A549 (cell line): ENCODE measurements around the gene BMP10. TPM values are rescaled to one million over a fixed set of nuclear protein-coding genes. Genes with fewer than 3 reads are reported as not detected.

Source experiments
- ATAC-seq, 2 experiments: fragments of 200-7000 bp in 1 of 2; fragments of >200 bp in 1 of 2; cut with Nextera tagmentation in 1 of 2; cut with Tn5 transposase in 1 of 2; 3 replicates each; pipeline versions ENCODE4 v1.8.0 to v1.9.1; 2018 to 2020; ENCODE audit warnings: mild to moderate bottlenecking in 1 of 2, moderate library complexity in 1 of 2
- CTCF ChIA-PET: fragments of 300-600 bp; sonication (Branson Sonifier 250); formaldehyde crosslinking; extraction: SDS; loops from one replicate; lab custom pipeline; 2021; ENCODE audit warnings: antibody characterized with exemption, inconsistent platforms; lab: Yijun Ruan, JAX
- POLR2A ChIA-PET: fragments of 350-600 bp; formaldehyde crosslinking; extraction: SDS; loops from one replicate; lab custom pipeline; 2021; ENCODE audit warnings: antibody characterized with exemption, inconsistent platforms; lab: Yijun Ruan, JAX
- DNase-seq, 2 experiments: peaks; one replicate each; pipeline versions ENCODE4 v3.0.0 to v3.0.0-alpha.2; 2011 to 2016; ENCODE audit warnings: low read depth in 1 of 2, low spot score in 1 of 2
- FAIRE-seq: peaks from 2 replicates; lab custom pipeline; 2011; peaks lifted over from hg19 to GRCh38; lab: Jason Lieb, UNC
- H3K27ac ChIP-seq, 2 experiments: fragments of >200 bp; sonication (Bioruptor Twin); formaldehyde crosslinking; 3 replicates each; pipeline ENCODE4 v1.5.1; 2016 to 2017
- H3K4me1 ChIP-seq: fragments of >200 bp; sonication (Bioruptor Twin); formaldehyde crosslinking; 3 replicates; pipeline ENCODE4 v1.6.1; 2016
- H3K4me2 ChIP-seq: fragments of >200 bp; sonication (Bioruptor Twin); formaldehyde crosslinking; 3 replicates; pipeline ENCODE4 v1.6.1; 2016
- H3K4me3 ChIP-seq: fragments of >200 bp; sonication (Bioruptor Twin); formaldehyde crosslinking; 3 replicates; pipeline ENCODE4 v1.5.1; 2016
- H3K9me3 ChIP-seq: fragments of >200 bp; sonication (Bioruptor Twin); formaldehyde crosslinking; 3 replicates; pipeline ENCODE4 v1.6.1; 2016
- ATOH8 ChIP-seq: fragments of 250-450 bp; sonication (Bioruptor Pico); IDR thresholded peaks from 2 replicates; pipeline ENCODE4 v1.5.0; 2020; ENCODE audit warnings: low read depth, mild to moderate bottlenecking, moderate library complexity
- CBX2 ChIP-seq: fragments of 200-600 bp; sonication (generic); IDR thresholded peaks from 2 replicates; pipeline ENCODE4 v1.6.1; 2016; ENCODE audit warnings: low read depth, mild to moderate bottlenecking, borderline replicate concordance
- CHD2 ChIP-seq: fragments of 150-350 bp; IDR thresholded peaks from 2 replicates; pipeline ENCODE4 v1.6.1; 2014; ENCODE audit warnings: low read length; ENCODE audit not compliant: partially characterized antibody
- CHD4 ChIP-seq: fragments of 200-600 bp; sonication (generic); IDR thresholded peaks from 2 replicates; pipeline ENCODE4 v1.6.1; 2016; ENCODE audit warnings: antibody characterized with exemption, mild to moderate bottlenecking, borderline replicate concordance
- CTCF ChIP-seq: fragments of >200 bp; sonication (Bioruptor Twin); formaldehyde crosslinking; IDR thresholded peaks from 3 replicates; pipeline ENCODE4 v1.5.1; 2016
- FOSB ChIP-seq: fragments of 250-450 bp; sonication (Bioruptor Pico); IDR thresholded peaks from 2 replicates; pipeline ENCODE4 v1.5.0; 2020; ENCODE audit warnings: mild to moderate bottlenecking, moderate library complexity
- FOSL2 ChIP-seq, 2 experiments: fragments of 450-650 bp in 1 of 2; fragments of >200 bp in 1 of 2; sonication (Bioruptor Twin) in 1 of 2; formaldehyde crosslinking; IDR thresholded peaks; 2 replicates each; pipeline versions ENCODE4 v1.5.0 to v1.6.1; 2016 to 2020; ENCODE audit warnings: mild to moderate bottlenecking in 1 of 2, moderate library complexity in 1 of 2
- KDM1A ChIP-seq: fragments of 200-600 bp; sonication (generic); IDR thresholded peaks from 2 replicates; pipeline ENCODE4 v1.6.1; 2016; ENCODE audit warnings: low read depth, mild to moderate bottlenecking
- MYC ChIP-seq: IDR thresholded peaks from 2 replicates; pipeline ENCODE4 v1.6.1; 2012; ENCODE audit warnings: mild to moderate bottlenecking, inconsistent platforms, low read length, improper control_type of control experiment, borderline replicate concordance
- POLR2A ChIP-seq: IDR thresholded peaks from 2 replicates; pipeline ENCODE4 v1.6.1; 2012; ENCODE audit warnings: mild to moderate bottlenecking, low read length
- POLR2AphosphoS2 ChIP-seq: conservative IDR thresholded peaks from 2 replicates; pipeline ENCODE4 v1.6.1; 2012; ENCODE audit warnings: low read length, improper control_type of control experiment, inconsistent platforms
- RAD21 ChIP-seq, 2 experiments: fragments of >200 bp in 1 of 2; sonication (Bioruptor Twin) in 1 of 2; formaldehyde crosslinking in 1 of 2; IDR thresholded peaks in 1 of 2; conservative IDR thresholded peaks in 1 of 2; 2 replicates in 1 of 2; 3 replicates in 1 of 2; pipeline ENCODE4 v1.6.1; 2012 to 2018; ENCODE audit warnings: inconsistent platforms in 1 of 2
- RNF2 ChIP-seq: fragments of 200-600 bp; sonication (generic); IDR thresholded peaks from 2 replicates; pipeline ENCODE4 v1.6.1; 2016; ENCODE audit warnings: low read depth, mild to moderate bottlenecking, antibody characterized with exemption, moderate library complexity, borderline replicate concordance
- TP53 ChIP-seq: fragments of 250-450 bp; sonication (Bioruptor Pico); IDR thresholded peaks from 2 replicates; pipeline ENCODE4 v1.5.0; 2021; ENCODE audit warnings: mild to moderate bottlenecking, moderate library complexity
- WGBS: methylation state at CpG from one replicate; pipeline ENCODE4 v1.1.6; 2017; ENCODE audit errors: missing lambda C conversion rate; 5-methylcytosine and 5-hydroxymethylcytosine counted together
- polyA plus RNA-seq, 4 experiments: library from polyadenylated mRNA; depleted of rRNA in 3 of 4; stranded (reverse); fragments of >200 nt; fragmentation: RNase III in 1 of 4; extraction: RNeasy Plus Mini Kit Qiagen cat#74134 plus additional on column Dnase treatment in 1 of 4; gene quantifications; 2 replicates in 3 of 4; 3 replicates in 1 of 4; pipeline ENCODE4 v1.2.3, GENCODE V29; 2011 to 2017
- TF ChIP-seq, protein P1 (sequence below): IDR thresholded peaks from 2 replicates; pipeline ENCODE4 v1.6.1; 2012
- TF ChIP-seq, protein P2 (sequence below): fragments of >200 bp; sonication (Bioruptor Twin); formaldehyde crosslinking; IDR thresholded peaks from 3 replicates; pipeline ENCODE4 v1.6.1; 2016

BMP10 gene
- polyA plus RNA-seq, 2 of the 4 experiments (the other 2 are of a cell fraction) = not detected

- DNase-seq = no peak
- Histone ChIP-seq H3K4me1 (no peaks in the 10 kb centered on the region), H3K4me2 (no peak overlapping the region), H3K27ac (no peak overlapping the region)
- 75% methylated on average over 12 of the region's 12 CpGs for WGBS
- POLR2A ChIA-PET = no interaction called here
- TF ChIP-seq TP53 (CRISPR knock-in tag) = no peak
- TF ChIP-seq CHD4 = no peak
- TF ChIP-seq CHD2 = no peak
- TF ChIP-seq RAD21 (conservative IDR thresholded peaks at IDR 0.05 in 1 of 2, IDR thresholded peaks at IDR 0.05 in 1 of 2) = no peak
- no peak for TF ChIP-seq MYC
- no peak for TF ChIP-seq CBX2
- no peak for TF ChIP-seq ATOH8 (CRISPR knock-in tag)
- TF ChIP-seq POLR2A = no peak
- TF ChIP-seq, all 56 proteins: peak for 0
- FAIRE-seq = no peak
- Histone ChIP-seq H3K4me3 (no peak overlapping the region), H3K9me3 (no peaks in the 10 kb centered on the region)
- CTCF ChIA-PET = interaction anchor here (0.9 to 1.6 kb wide), 3 partner anchors 10 to 180 kb away, joined by 3 to 5 read pairs (median 4); no protein-coding TSS in a partner anchor
- no peak for ATAC-seq
Observed at GRCh38 chr2:68889500-68889899, 18.3 kb upstream of the BMP10 start.

DNA sequence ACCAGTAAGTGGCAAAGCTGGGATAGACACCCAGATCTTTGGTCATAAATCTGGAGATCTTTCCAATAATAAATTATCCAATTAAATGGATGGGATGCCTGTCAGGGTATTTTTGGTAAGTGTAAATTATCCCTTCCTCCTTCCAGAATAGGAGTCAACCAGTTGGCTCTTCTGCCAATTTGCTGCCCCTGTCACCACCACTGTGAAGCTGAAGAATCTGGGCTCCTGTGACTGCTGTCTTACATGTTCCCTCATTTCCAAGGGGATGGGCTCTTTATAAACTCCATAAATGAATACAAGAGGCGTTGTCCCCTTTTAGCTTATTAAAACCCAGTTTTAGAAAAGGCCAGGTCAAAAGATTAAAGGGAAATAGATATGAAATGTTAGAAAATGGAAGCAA is 17.8 kb upstream of the BMP10 start:
- no peak for FAIRE-seq
- CTCF ChIA-PET = interaction anchor here (0.9 to 1.6 kb wide), 3 partner anchors 10 to 137 kb away, joined by 3 to 5 read pairs (median 4); no protein-coding TSS in a partner anchor

More for the DNA sequence above, 17.8 kb upstream of the BMP10 start:
- DNase-seq (no peak), ATAC-seq (no peak)
- Histone ChIP-seq H3K9me3 (no peaks in the 10 kb centered on the region), H3K27ac (no peak overlapping the region), H3K4me1 (no peaks in the 10 kb centered on the region), H3K4me3 (no peak overlapping the region), H3K4me2 (no peak overlapping the region)
- WGBS = 67% methylated on average over 1 of the region's 1 CpG
- TF ChIP-seq FOSB (CRISPR knock-in tag) = no peak
- TF ChIP-seq CTCF = no peak
- TF ChIP-seq, protein P1, sequence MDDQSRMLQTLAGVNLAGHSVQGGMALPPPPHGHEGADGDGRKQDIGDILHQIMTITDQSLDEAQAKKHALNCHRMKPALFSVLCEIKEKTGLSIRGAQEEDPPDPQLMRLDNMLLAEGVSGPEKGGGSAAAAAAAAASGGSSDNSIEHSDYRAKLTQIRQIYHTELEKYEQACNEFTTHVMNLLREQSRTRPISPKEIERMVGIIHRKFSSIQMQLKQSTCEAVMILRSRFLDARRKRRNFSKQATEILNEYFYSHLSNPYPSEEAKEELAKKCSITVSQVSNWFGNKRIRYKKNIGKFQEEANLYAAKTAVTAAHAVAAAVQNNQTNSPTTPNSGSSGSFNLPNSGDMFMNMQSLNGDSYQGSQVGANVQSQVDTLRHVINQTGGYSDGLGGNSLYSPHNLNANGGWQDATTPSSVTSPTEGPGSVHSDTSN = no peak
- no peak for TF ChIP-seq KDM1A
- no peak for TF ChIP-seq POLR2AphosphoS2
- TF ChIP-seq FOSL2 (IDR thresholded peaks at IDR 0.05) = no peak
- no peak for TF ChIP-seq FOSL2 (CRISPR knock-in tag; IDR thresholded peaks at IDR 0.05)
- no peak for TF ChIP-seq RNF2
- TF ChIP-seq, protein P2, sequence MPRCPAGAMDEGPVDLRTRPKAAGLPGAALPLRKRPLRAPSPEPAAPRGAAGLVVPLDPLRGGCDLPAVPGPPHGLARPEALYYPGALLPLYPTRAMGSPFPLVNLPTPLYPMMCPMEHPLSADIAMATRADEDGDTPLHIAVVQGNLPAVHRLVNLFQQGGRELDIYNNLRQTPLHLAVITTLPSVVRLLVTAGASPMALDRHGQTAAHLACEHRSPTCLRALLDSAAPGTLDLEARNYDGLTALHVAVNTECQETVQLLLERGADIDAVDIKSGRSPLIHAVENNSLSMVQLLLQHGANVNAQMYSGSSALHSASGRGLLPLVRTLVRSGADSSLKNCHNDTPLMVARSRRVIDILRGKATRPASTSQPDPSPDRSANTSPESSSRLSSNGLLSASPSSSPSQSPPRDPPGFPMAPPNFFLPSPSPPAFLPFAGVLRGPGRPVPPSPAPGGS = no peak
- POLR2A ChIA-PET = no interaction called here
